Measurements from ENCODE around the gene SLC38A2. TPM values are rescaled to one million over a fixed set of nuclear protein-coding genes. Genes with fewer than 3 reads are reported as not detected.

The SLC38A2 gene
- total RNA-seq, 1 donor from 2014 or later, result 247 TPM

GRCh38 chr12:46351886-46352650 lies 20.5 kb downstream of the SLC38A2 start:
- ChIA-PET POLR2A (no interaction called here), CTCF (interaction anchor here (1.1 kb wide), 1 partner anchor 669 kb away, joined by 3 read pairs; no protein-coding TSS in a partner anchor)
- intact Hi-C loops (cut with micrococcal nuclease), result no loop called here

GRCh38 chr12:46351138-46351537 lies 21.4 kb downstream of the SLC38A2 start:
- ChIA-PET CTCF (interaction anchor here (1.1 kb wide), 1 partner anchor 670 kb away, joined by 3 read pairs; no protein-coding TSS in a partner anchor), POLR2A (no interaction called here)
- no peak for DNase-seq

More at GRCh38 chr12:46351886-46352650, 20.5 kb downstream of the SLC38A2 start:
- Mint-ChIP-seq H3K36me3 (ENCODE audit: low read depth) (no peaks in the 10 kb centered on the region), H3K27ac (no peak overlapping the region), H3K4me1 (no peaks in the 10 kb centered on the region), H3K4me3 (no peak overlapping the region), H3K9me3 (peaks cover 2% of the 10 kb centered on the region), H3K27me3 (no peaks in the 10 kb centered on the region)
- TF ChIP-seq CTCF (IDR thresholded peaks at IDR 0.05), result no peak
- no peak for ATAC-seq (ENCODE audit: low read depth)
- DNase-seq, result no peak

GRCh38 chr12:46349253-46349652 lies 23.3 kb downstream of the SLC38A2 start:
- Mint-ChIP-seq H3K36me3 (ENCODE audit: low read depth) (no peaks in the 10 kb centered on the region), H3K9me3 (peaks cover 2% of the 10 kb centered on the region), H3K4me3 (no peak overlapping the region), H3K4me1 (no peaks in the 10 kb centered on the region), H3K27me3 (no peaks in the 10 kb centered on the region), H3K27ac (no peak overlapping the region)
- POLR2A ChIA-PET, result no interaction called here
- no peak for DNase-seq
- intact Hi-C loops (cut with micrococcal nuclease), result no loop called here
- CTCF ChIA-PET, result interaction anchor here (1.1 kb wide), 1 partner anchor 312 kb away, joined by 3 read pairs; no protein-coding TSS in a partner anchor
- no peak for TF ChIP-seq CTCF (IDR thresholded peaks at IDR 0.05)
- no peak for ATAC-seq (ENCODE audit: low read depth)

More at GRCh38 chr12:46351138-46351537, 21.4 kb downstream of the SLC38A2 start:
- no peaks in the 10 kb centered on the region for H3K4me1 Mint-ChIP-seq
- ATAC-seq (ENCODE audit: low read depth), result no peak
- H3K9me3 Mint-ChIP-seq, result peaks cover 2% of the 10 kb centered on the region
- no peak overlapping the region for H3K4me3 Mint-ChIP-seq
- TF ChIP-seq CTCF (IDR thresholded peaks at IDR 0.05), result no peak
- no peak overlapping the region for H3K27ac Mint-ChIP-seq
- intact Hi-C loops (cut with micrococcal nuclease), result no loop called here
- no peaks in the 10 kb centered on the region for H3K27me3 Mint-ChIP-seq
- no peaks in the 10 kb centered on the region for H3K36me3 Mint-ChIP-seq (ENCODE audit: low read depth)

- ChIA-PET POLR2A (no interaction called here), CTCF (interaction anchor here (0.6 to 2.8 kb wide), 4 partner anchors 318 to 1144 kb away, joined by 3 to 15 read pairs (median 8); no protein-coding TSS in a partner anchor)
- peaks cover 5% of the 10 kb centered on the region for H3K27me3 Mint-ChIP-seq
- peaks cover 2% of the 10 kb centered on the region for H3K4me1 Mint-ChIP-seq
- intact Hi-C loops (cut with micrococcal nuclease), result no loop called here
- H3K36me3 Mint-ChIP-seq (ENCODE audit: low read depth), result no peaks in the 10 kb centered on the region
- H3K9me3 Mint-ChIP-seq, result no peaks in the 10 kb centered on the region
- no peak overlapping the region for H3K27ac Mint-ChIP-seq
- ATAC-seq (ENCODE audit: low read depth), result no peak
- no peak for DNase-seq
- no peak overlapping the region for H3K4me3 Mint-ChIP-seq
- no peak for TF ChIP-seq CTCF (IDR thresholded peaks at IDR 0.05)
Observed at GRCh38 chr12:46343118-46343852, 29.3 kb downstream of the SLC38A2 start.

GRCh38 chr12:46342562-46343033 lies 30.0 kb downstream of the SLC38A2 start:
- H3K4me1 Mint-ChIP-seq, result peaks cover 2% of the 10 kb centered on the region
- DNase-seq (no peak), ATAC-seq (ENCODE audit: low read depth) (peak; percentile 56)
- no peak for TF ChIP-seq CTCF (IDR thresholded peaks at IDR 0.05)
- no peaks in the 10 kb centered on the region for H3K36me3 Mint-ChIP-seq (ENCODE audit: low read depth)
- H3K27me3 Mint-ChIP-seq, result peaks cover 5% of the 10 kb centered on the region
- POLR2A ChIA-PET, result no interaction called here
- CTCF ChIA-PET, result interaction anchor here (1.0 to 2.8 kb wide), 4 partner anchors 218 to 678 kb away, joined by 4 to 15 read pairs (median 8); no protein-coding TSS in a partner anchor
- no peaks in the 10 kb centered on the region for H3K9me3 Mint-ChIP-seq
- intact Hi-C loops (cut with micrococcal nuclease), result loop anchor here (1.0 kb wide), 4 partner anchors 319 to 679 kb away; no protein-coding TSS in a partner anchor
- no peak overlapping the region for H3K4me3 Mint-ChIP-seq
- no peak overlapping the region for H3K27ac Mint-ChIP-seq

Data from activated B cell treated with CpG ODN at 0.5 μM for 24 hours (primary cell).